T-helper 2 cell treated with Interferon-gamma antibody and Interleukin-4, amounts not matched to agents 100 ng/mL and 5 ng/mL, for 36 hours (primary cell): ENCODE measurements around the gene FUOM. TPM values are rescaled to one million over a fixed set of nuclear protein-coding genes. Genes with fewer than 3 reads are reported as not detected.
"Not testable (repeated sequence)": the region's sequence is repeated elsewhere in the genome, so short reads cannot be mapped to it uniquely, and the experiment has no call there.

Experiments used
- intact Hi-C: fragments of 100-400 bp; cut with micrococcal nuclease; formaldehyde crosslinking; loops from one replicate; pipeline ENCODE4 v1.15.1; 2023
- total RNA-seq: library from RNA; stranded (reverse); gene quantifications from 2 replicates; pipeline ENCODE4 v1.2.3, GENCODE V29; 2022

FUOM gene
- total RNA-seq, 1 donor from 2014 or later, result 16.7 TPM

GRCh38 chr10:133335246-133336117 is 22.3 kb downstream of the FUOM start:
- intact Hi-C loops, result no loop called here

- intact Hi-C loops, result no loop called here
Measured at GRCh38 chr10:133334503-133335245, 23.1 kb downstream of the FUOM start.

GRCh38 chr10:133332936-133333699 is 24.7 kb downstream of the FUOM start:
- intact Hi-C loops, result no loop called here

- intact Hi-C loops, result loop anchor here (2.0 kb wide), 3 partner anchors 21 to 191 kb away; partner anchors contain the start of genes TUBGCP2 and ZNF511
Measured at GRCh38 chr10:133329491-133330202, 28.2 kb downstream of the FUOM start.

- intact Hi-C loops, result loop anchor here (2.0 kb wide), 3 partner anchors 20 to 192 kb away; partner anchors contain the start of genes TUBGCP2 and ZNF511
Measured at GRCh38 chr10:133328358-133329343, 29.2 kb downstream of the FUOM start.

GRCh38 chr10:133327651-133328357 is 30.0 kb downstream of the FUOM start:
- intact Hi-C loops, result loop anchor here (2.0 kb wide), 3 partner anchors 19 to 193 kb away; partner anchors contain the start of genes TUBGCP2 and ZNF511

- intact Hi-C loops, result no loop called here
Measured at GRCh38 chr10:133326745-133327650, 30.8 kb downstream of the FUOM start.

- intact Hi-C loops, result no loop called here
Measured at GRCh38 chr10:133326223-133326551, 31.6 kb downstream of the FUOM start.

- intact Hi-C loops, result no loop called here
Measured at GRCh38 chr10:133325440-133326222, 32.2 kb downstream of the FUOM start.

GRCh38 chr10:133324857-133325260 is 33.0 kb downstream of the FUOM start:
- intact Hi-C loops, result no loop called here

GRCh38 chr10:133324198-133324792 is 33.5 kb downstream of the FUOM start:
- intact Hi-C loops, result no loop called here

- intact Hi-C loops, result not testable (repeated sequence)
Measured at GRCh38 chr10:133322064-133322709, 35.6 kb downstream of the FUOM start.

- intact Hi-C loops, result not testable (repeated sequence)
Measured at GRCh38 chr10:133320852-133321422, 36.9 kb downstream of the FUOM start.

- intact Hi-C loops, result loop anchor here (1.0 kb wide), 2 partner anchors 9 to 174 kb away; no protein-coding TSS in a partner anchor
Measured at GRCh38 chr10:133318494-133319127, 39.2 kb downstream of the FUOM start.

- intact Hi-C loops, result no loop called here
Measured at GRCh38 chr10:133316732-133317131, 41.1 kb downstream of the FUOM start.
